GM12874 (cell line): ENCODE results near the gene GRIN3A.
A peak's percentile ranks its signal among the peaks of the same experiment; 100 is the strongest.

ENCODE experiments used
- TF ChIP-seq, protein P1 (sequence below): IDR thresholded peaks from 2 replicates; pipeline ENCODE4 v1.5.1; 2011; ENCODE audit warnings: low read depth, mild to moderate bottlenecking, control low read depth, low read length, moderate library complexity; ENCODE audit not compliant: insufficient read depth

GRIN3A gene

GRCh38 chr9:101605547-101605946 is 132.9 kb downstream of the GRIN3A start:
- TF ChIP-seq, protein P1, sequence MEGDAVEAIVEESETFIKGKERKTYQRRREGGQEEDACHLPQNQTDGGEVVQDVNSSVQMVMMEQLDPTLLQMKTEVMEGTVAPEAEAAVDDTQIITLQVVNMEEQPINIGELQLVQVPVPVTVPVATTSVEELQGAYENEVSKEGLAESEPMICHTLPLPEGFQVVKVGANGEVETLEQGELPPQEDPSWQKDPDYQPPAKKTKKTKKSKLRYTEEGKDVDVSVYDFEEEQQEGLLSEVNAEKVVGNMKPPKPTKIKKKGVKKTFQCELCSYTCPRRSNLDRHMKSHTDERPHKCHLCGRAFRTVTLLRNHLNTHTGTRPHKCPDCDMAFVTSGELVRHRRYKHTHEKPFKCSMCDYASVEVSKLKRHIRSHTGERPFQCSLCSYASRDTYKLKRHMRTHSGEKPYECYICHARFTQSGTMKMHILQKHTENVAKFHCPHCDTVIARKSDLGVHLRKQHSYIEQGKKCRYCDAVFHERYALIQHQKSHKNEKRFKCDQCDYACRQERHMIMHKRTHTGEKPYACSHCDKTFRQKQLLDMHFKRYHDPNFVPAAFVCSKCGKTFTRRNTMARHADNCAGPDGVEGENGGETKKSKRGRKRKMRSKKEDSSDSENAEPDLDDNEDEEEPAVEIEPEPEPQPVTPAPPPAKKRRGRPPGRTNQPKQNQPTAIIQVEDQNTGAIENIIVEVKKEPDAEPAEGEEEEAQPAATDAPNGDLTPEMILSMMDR, result no peak

DNA sequence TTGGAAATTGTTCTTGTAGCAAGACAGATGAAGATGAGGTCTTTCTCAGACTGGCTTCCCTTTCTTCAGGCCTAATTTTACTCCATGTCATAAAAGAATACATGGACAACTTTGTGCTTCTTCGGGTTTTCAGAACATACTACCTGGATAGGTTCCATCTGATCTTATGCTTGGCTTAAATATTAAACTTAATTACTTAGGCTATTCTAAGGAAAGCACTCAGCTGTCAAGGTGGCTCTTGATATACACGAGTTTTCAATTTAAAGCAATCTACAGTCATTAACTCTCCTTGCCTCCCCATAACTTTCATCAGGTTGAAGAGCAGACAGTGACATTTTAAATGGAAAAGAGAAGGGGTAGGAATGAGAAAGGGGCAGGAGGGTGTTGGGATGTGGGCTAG is 134.2 kb downstream of the GRIN3A start:
- TF ChIP-seq, protein P1, result no peak

GRCh38 chr9:101601904-101602765 is 136.3 kb downstream of the GRIN3A start:
- TF ChIP-seq, protein P1, result peak; percentile 53

DNA sequence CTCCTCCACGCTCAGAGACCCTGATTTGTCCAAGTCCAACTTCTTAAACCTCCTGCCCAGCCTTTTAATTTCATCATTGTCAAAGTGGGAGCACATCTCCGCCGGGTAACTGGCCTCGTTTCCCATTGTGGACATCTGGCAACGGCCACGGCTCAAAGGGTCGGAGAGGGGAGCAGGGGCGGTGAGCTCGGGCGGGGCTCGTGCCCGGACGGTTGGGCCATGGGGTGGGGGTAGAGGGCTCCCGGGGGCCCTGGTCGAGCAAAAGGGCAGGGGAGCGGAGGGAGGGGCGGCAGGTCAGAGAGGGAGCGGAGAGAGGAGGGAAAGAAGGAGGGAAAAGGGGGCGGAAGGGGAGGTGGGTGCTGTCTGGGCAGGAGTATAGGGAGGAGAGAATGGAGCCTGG is 143.7 kb downstream of the GRIN3A start, which contains the start of gene PPP3R2:
PPP3R2 (minus strand) TSS at position 174 of the 400 bp plus-strand sequence; CDS start at position 126, 48 bp downstream.
- TF ChIP-seq, protein P1, result no peak

- TF ChIP-seq, protein P1, result no peak
Observed at GRCh38 chr9:101593345-101593744, 145.1 kb downstream of the GRIN3A start.

DNA sequence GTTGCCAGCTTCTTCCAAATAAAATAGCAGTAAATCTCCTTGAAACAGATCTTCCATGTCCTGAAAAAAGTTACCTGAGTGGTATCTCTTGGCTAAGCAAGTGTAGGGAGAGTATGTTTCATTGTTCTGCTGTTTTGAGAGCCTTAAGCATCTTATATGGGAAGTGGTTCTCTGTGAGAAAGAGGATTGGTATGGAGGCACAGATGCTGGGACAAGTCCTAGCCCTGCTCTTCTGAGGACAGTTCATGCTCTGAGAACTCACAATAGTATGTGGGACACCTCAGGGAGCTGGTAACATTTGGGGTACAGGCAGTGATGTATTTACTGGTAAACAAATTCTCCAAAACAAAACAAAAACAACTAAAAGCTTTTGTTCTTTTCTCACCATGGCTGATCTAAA is 145.7 kb downstream of the GRIN3A start:
- TF ChIP-seq, protein P1, result no peak

DNA sequence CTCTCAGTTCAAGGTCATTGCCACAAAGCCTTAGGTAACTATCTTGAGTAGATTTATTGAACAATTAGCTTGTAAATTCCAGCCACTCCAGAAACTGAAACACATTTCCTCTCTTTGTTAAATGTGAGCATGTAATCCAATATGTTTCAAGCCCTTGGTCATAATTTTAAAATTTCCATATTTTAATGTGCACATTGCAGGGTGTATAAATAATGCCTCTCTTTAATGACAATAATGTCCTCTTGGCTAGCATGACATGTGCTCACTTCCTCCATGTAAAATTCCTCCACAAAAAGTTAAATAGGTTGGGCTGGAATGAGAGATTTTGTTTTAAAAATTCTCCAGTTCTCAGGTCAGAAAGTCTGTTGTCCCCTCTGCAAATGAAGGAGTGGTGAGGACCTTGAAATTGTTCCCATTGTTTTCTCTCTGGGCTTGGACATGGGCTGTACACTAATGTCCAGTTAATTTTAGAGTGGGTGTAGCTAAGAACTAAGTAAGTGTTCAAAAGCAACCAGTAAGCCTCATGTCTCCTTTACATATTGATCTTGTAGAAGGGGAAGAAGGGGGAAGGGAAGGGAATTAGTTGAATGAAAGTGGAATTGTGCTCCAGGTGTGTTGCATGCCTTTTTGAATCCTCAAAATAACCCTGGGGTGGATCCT is 146.5 kb downstream of the GRIN3A start:
- TF ChIP-seq, protein P1, result no peak
